Activated naive CD8-positive, alpha-beta T cell treated with anti-CD3 and anti-CD28 coated beads, Interleukin-2, amount 10 ng/mL, durations not matched to agents 7 days and 5 days (primary cell): ENCODE data around the gene SYT11. TPM values are rescaled to one million over a fixed set of nuclear protein-coding genes. Genes with fewer than 3 reads are reported as not detected.
A peak's percentile ranks its signal among the peaks of the same experiment; 100 is the strongest.

ENCODE experiments used
- ATAC-seq: fragments of 150-1000 bp; cut with Tn5 transposase; one replicate; pipeline ENCODE4 v1.10.0; 2021; ENCODE audit warnings: low read depth, moderate library complexity
- POLR2A ChIA-PET: fragments of 350-600 bp; sonication (Branson Sonifier 250); formaldehyde crosslinking; loops from one replicate; lab custom pipeline; 2021; ENCODE audit warnings: antibody characterized with exemption; lab: Charles Lee
- DNase-seq: peaks from one replicate; pipeline ENCODE4 v3.0.0; 2021
- H3K27ac Mint-ChIP-seq: one replicate; pipeline ENCODE4 v1.8.0; 2022; ENCODE audit warnings: mild to moderate bottlenecking, mixed read lengths
- H3K27me3 Mint-ChIP-seq: one replicate; pipeline ENCODE4 v1.8.0; 2022; ENCODE audit warnings: mild to moderate bottlenecking, moderate library complexity, mixed read lengths
- H3K36me3 Mint-ChIP-seq: one replicate; pipeline ENCODE4 v1.8.0; 2021; ENCODE audit warnings: mild to moderate bottlenecking, mixed read lengths
- H3K4me1 Mint-ChIP-seq: one replicate; pipeline ENCODE4 v1.8.0; 2021; ENCODE audit warnings: mixed read lengths
- H3K4me3 Mint-ChIP-seq: one replicate; pipeline ENCODE4 v1.8.0; 2022; ENCODE audit warnings: mild to moderate bottlenecking, moderate library complexity, mixed read lengths
- H3K9me3 Mint-ChIP-seq: one replicate; pipeline ENCODE4 v1.8.0; 2021; ENCODE audit warnings: mixed read lengths
- total RNA-seq, 2 experiments: library from RNA; stranded (reverse); gene quantifications; one replicate each; pipeline ENCODE4 v1.2.3, GENCODE V29; 2021

Gene SYT11
- total RNA-seq, 2 experiments from 2014 or later: 13.6 to 15.1 TPM

GRCh38 chr1:155847823-155848529 is 11.4 kb upstream of the SYT11 start:
- Mint-ChIP-seq H3K4me3 (peak overlapping the region; percentile 32), H3K4me1 (peaks cover 34% of the 10 kb centered on the region), H3K9me3 (no peaks in the 10 kb centered on the region), H3K27me3 (no peaks in the 10 kb centered on the region), H3K36me3 (peaks cover 56% of the 10 kb centered on the region), H3K27ac (peak overlapping the region; percentile 88)
- ATAC-seq (peak; percentile 92), DNase-seq (no peak)
- POLR2A ChIA-PET: interaction anchor here (0.5 kb wide), 1 partner anchor 10 kb away, joined by 3 read pairs; no protein-coding TSS in a partner anchor

GRCh38 chr1:155850345-155850744 is 9.0 kb upstream of the SYT11 start:
- Mint-ChIP-seq H3K4me1 (peaks cover 31% of the 10 kb centered on the region), H3K9me3 (no peaks in the 10 kb centered on the region), H3K4me3 (peak overlapping the region; percentile 25), H3K27ac (peak overlapping the region; percentile 18), H3K27me3 (no peaks in the 10 kb centered on the region), H3K36me3 (peaks cover 44% of the 10 kb centered on the region)
- DNase-seq: no peak
- no peak for ATAC-seq
- POLR2A ChIA-PET: interaction anchor here (0.6 to 1.5 kb wide), 2 partner anchors 9 kb away, joined by 3 to 5 read pairs; partner anchors contain the start of gene SYT11

- Mint-ChIP-seq H3K36me3 (peaks cover 23% of the 10 kb centered on the region), H3K27me3 (peaks cover 1% of the 10 kb centered on the region), H3K4me3 (peak overlapping the region; percentile 98), H3K27ac (peak overlapping the region; percentile 98), H3K9me3 (no peaks in the 10 kb centered on the region), H3K4me1 (peaks cover 46% of the 10 kb centered on the region)
- DNase-seq: no peak
- POLR2A ChIA-PET: interaction anchor here (0.5 to 1.5 kb wide), 6 partner anchors 17 to 122 kb away, joined by 3 to 7 read pairs (median 4); partner anchors contain the start of gene ARHGEF2
- no peak for ATAC-seq
These were observed 3.0 kb upstream of the SYT11 start for GRCh38 chr1:155856257-155856974.

GRCh38 chr1:155856975-155857930 is 2.1 kb upstream of the SYT11 start, which contains the start of gene GON4L:
Gene GON4L (minus strand): TSS chr1:155857214. CDS start chr1:155853780, 3,434 bp downstream.
- DNase-seq (peak; percentile 86), ATAC-seq (peak; percentile 76)
- no peaks in the 10 kb centered on the region for H3K9me3 Mint-ChIP-seq
- H3K27ac Mint-ChIP-seq: peak within 1 kb of the TSS; percentile 98
- peaks cover 16% of the 10 kb centered on the region for H3K36me3 Mint-ChIP-seq
- POLR2A ChIA-PET: interaction anchor here (0.5 to 1.5 kb wide), 7 partner anchors 17 to 121 kb away, joined by 3 to 7 read pairs (median 4); partner anchors contain the start of genes ARHGEF2 and KHDC4
- H3K4me1 Mint-ChIP-seq: peaks cover 44% of the 10 kb centered on the region
- peak within 1 kb of the TSS; percentile 98 for H3K4me3 Mint-ChIP-seq
- peaks cover 1% of the 10 kb centered on the region for H3K27me3 Mint-ChIP-seq

GRCh38 chr1:155858800-155859233 is 550 bp upstream of the SYT11 start:
- Mint-ChIP-seq H3K4me1 (peaks cover 38% of the 10 kb centered on the region), H3K9me3 (no peaks in the 10 kb centered on the region), H3K27ac (peak overlapping the region; percentile 90), H3K27me3 (peaks cover 1% of the 10 kb centered on the region), H3K4me3 (peak overlapping the region; percentile 92), H3K36me3 (peaks cover 7% of the 10 kb centered on the region)
- POLR2A ChIA-PET: interaction anchor here (0.7 to 1.5 kb wide), 7 partner anchors 8 to 712 kb away, joined by 3 to 4 read pairs (median 3); partner anchors contain the start of gene KHDC4
- ATAC-seq: peak; percentile 3
- DNase-seq: peak; percentile 38

GRCh38 chr1:155859881-155860871 is 809 bp downstream of the SYT11 start:
- POLR2A ChIA-PET: interaction anchor here (1.0 to 1.2 kb wide), 2 partner anchors 33 to 75 kb away, joined by 3 to 4 read pairs; no protein-coding TSS in a partner anchor
- DNase-seq (peak; percentile 69), ATAC-seq (peak; percentile 25)
- Mint-ChIP-seq H3K36me3 (peaks cover 7% of the 10 kb centered on the region), H3K4me3 (peak overlapping the region; percentile 92), H3K27me3 (peaks cover 1% of the 10 kb centered on the region), H3K9me3 (no peaks in the 10 kb centered on the region), H3K27ac (peak overlapping the region; percentile 90), H3K4me1 (peaks cover 35% of the 10 kb centered on the region)

- H3K4me3 Mint-ChIP-seq: peak overlapping the region; percentile 92
- no peak for ATAC-seq
- H3K9me3 Mint-ChIP-seq: no peaks in the 10 kb centered on the region
- DNase-seq: no peak
- H3K27me3 Mint-ChIP-seq: peaks cover 1% of the 10 kb centered on the region
- H3K36me3 Mint-ChIP-seq: peaks cover 7% of the 10 kb centered on the region
- POLR2A ChIA-PET: no interaction called here
- H3K4me1 Mint-ChIP-seq: peaks cover 32% of the 10 kb centered on the region
- peak overlapping the region; percentile 55 for H3K27ac Mint-ChIP-seq
These were observed 1.7 kb downstream of the SYT11 start for GRCh38 chr1:155860970-155861510.

GRCh38 chr1:155861896-155862295 is 2.5 kb downstream of the SYT11 start:
- H3K9me3 Mint-ChIP-seq: no peaks in the 10 kb centered on the region
- no peak overlapping the region for H3K4me3 Mint-ChIP-seq
- ATAC-seq (no peak), DNase-seq (no peak)
- peaks cover 27% of the 10 kb centered on the region for H3K4me1 Mint-ChIP-seq
- POLR2A ChIA-PET: no interaction called here
- no peak overlapping the region for H3K27ac Mint-ChIP-seq
- peaks cover 1% of the 10 kb centered on the region for H3K27me3 Mint-ChIP-seq
- H3K36me3 Mint-ChIP-seq: peaks cover 7% of the 10 kb centered on the region

GRCh38 chr1:155864393-155864792 is 5.0 kb downstream of the SYT11 start:
- H3K36me3 Mint-ChIP-seq: peaks cover 5% of the 10 kb centered on the region
- peaks cover 17% of the 10 kb centered on the region for H3K4me1 Mint-ChIP-seq
- H3K4me3 Mint-ChIP-seq: no peak overlapping the region
- POLR2A ChIA-PET: no interaction called here
- ATAC-seq (no peak), DNase-seq (no peak)
- H3K27ac Mint-ChIP-seq: no peak overlapping the region
- peaks cover 1% of the 10 kb centered on the region for H3K27me3 Mint-ChIP-seq
- H3K9me3 Mint-ChIP-seq: no peaks in the 10 kb centered on the region

- POLR2A ChIA-PET: no interaction called here
- no peak for DNase-seq
These were observed 8.4 kb downstream of the SYT11 start for GRCh38 chr1:155867766-155868165.

GRCh38 chr1:155871390-155871789 is 12.0 kb downstream of the SYT11 start:
- H3K4me3 Mint-ChIP-seq: no peak overlapping the region
- H3K4me1 Mint-ChIP-seq: peaks cover 5% of the 10 kb centered on the region

More at GRCh38 chr1:155867766-155868165, 8.4 kb downstream of the SYT11 start:
- ATAC-seq: no peak
- Mint-ChIP-seq H3K9me3 (no peaks in the 10 kb centered on the region), H3K4me3 (no peak overlapping the region), H3K36me3 (peaks cover 7% of the 10 kb centered on the region), H3K4me1 (peaks cover 5% of the 10 kb centered on the region), H3K27me3 (no peaks in the 10 kb centered on the region), H3K27ac (no peak overlapping the region)

More at GRCh38 chr1:155871390-155871789, 12.0 kb downstream of the SYT11 start:
- no peaks in the 10 kb centered on the region for H3K27me3 Mint-ChIP-seq
- ATAC-seq: no peak
- POLR2A ChIA-PET: interaction anchor here (0.6 kb wide), 1 partner anchor 384 kb away, joined by 4 read pairs; no protein-coding TSS in a partner anchor
- DNase-seq: no peak
- peaks cover 7% of the 10 kb centered on the region for H3K36me3 Mint-ChIP-seq
- H3K9me3 Mint-ChIP-seq: no peaks in the 10 kb centered on the region
- peak overlapping the region; percentile 34 for H3K27ac Mint-ChIP-seq
